NB4 (cell line): ENCODE results near the gene TGM3.

ENCODE experiments used
- CTCF ChIP-seq: IDR thresholded peaks from one replicate; pipeline ENCODE4 v1.5.1; 2012; ENCODE audit warnings: low read depth, low read length
- MAX ChIP-seq: IDR thresholded peaks from 2 replicates; pipeline ENCODE4 v1.6.1; 2011; ENCODE audit warnings: low read depth, low read length
- POLR2A ChIP-seq: IDR thresholded peaks from 2 replicates; pipeline ENCODE4 v1.6.1; 2011; ENCODE audit warnings: mild to moderate bottlenecking; ENCODE audit not compliant: insufficient read length; ENCODE audit errors: extremely low read depth

DNA sequence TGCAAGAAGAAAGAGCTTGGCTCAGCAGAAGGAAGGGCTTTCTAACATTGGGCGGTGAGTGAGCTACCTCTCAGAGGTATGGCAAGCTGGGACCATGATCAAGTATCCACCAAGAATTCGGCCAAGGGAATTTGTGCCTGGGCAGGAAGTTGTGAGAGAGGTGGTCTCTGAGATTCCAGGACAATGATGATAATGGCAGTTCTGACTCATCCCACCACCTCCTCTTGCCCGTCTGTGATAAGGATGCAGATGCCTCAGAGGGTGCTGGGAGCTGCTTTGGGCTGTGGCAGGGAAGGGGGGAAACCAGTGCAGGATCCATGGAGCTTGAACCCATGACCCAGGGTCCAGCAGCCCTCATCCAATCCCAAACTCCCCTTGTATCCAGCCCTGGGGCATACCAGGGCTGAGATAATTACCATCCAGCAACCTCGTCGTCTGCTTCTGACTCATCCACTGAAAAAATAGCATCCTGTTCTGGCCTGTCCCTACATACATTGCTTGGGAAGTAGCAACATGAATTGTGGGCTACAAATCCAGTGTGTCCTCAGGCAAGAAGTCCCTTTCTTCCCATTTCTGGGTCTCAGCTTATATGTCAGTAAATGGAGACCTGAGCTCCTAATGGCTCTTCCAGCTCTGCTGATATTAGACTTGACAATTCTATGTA is 90.8 kb downstream of the TGM3 start:
- TF ChIP-seq CTCF (no peak), POLR2A (no peak), MAX (no peak)
